Mesenteric fat pad (tissue), 1 donor: Measurements from ENCODE around the gene EXOC1L. TPM values are rescaled to one million over a fixed set of nuclear protein-coding genes. Genes with fewer than 3 reads are reported as not detected.

Experiments
- DNase-seq: peaks from one replicate; pipeline ENCODE4 v3.0.0-alpha.2; 2020; ENCODE audit warnings: low spot score
- long read RNA-seq: library from polyadenylated mRNA; unstranded; transcript quantifications from one replicate; pipeline ENCODE4 v2.0.0, GENCODE V29; 2020
- total RNA-seq: library from RNA; stranded (reverse); fragmentation: NEBNext Ultra II Directional; extraction: Animal tissue kit (Norgen Biotek cat#: 25700); gene quantifications from one replicate; pipeline ENCODE4 v1.2.1, GENCODE V29; 2021
- donor health status: DM: yes; HTN: yes; CAD: no.

The EXOC1L gene, protein sequence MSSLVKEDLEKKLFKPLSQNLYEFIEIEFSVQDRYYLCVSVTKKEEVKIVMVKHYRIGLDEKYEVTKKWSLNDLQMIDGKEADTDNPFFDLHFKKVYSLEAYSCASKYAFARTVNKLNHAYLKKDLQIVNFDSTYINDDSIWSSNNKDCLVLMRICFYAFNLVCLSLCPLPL
- total RNA-seq = not detected
- long read RNA-seq = 0 reads

DNA sequence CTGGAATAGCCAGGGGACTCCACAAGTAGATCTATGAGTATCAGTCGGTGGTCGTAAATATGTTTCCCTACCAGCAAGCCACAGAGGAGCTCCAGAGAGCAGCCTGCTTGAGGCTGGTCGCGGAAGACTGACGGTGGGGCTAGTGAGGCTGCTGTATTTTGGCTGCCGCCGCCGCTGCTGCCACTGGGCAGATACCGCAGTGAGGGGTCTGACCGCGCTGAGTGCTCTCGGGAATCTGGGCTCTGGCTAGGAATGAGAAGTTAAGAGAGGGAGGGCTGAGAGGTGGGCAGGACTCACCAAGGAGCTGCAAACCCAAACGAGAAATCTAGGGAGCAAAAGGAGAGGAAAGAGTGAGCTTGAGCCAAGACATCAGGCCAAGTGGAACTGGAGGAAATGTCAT, at the start of gene EXOC1L:
EXOC1L (plus strand) TSS at position 157 of the 400 bp plus-strand sequence; CDS start at position 394, 237 bp downstream.
- no peak for DNase-seq

DNA sequence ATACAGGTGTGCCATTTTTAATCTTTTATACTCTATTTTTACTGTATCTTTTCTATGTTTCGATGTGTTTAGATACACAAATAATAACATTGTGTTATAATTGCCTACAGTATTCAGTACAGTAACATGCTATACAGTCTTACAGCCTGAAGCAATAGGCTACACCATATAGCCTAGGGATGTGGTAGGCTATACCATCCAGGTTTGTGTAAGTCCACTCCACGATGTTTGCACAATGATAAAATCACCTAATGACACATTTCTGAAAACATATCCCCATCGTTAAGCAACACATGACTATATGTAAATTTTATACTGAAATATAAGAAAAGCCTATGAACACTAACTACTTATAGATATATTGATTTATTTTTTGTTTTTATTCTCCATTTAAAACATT, 48.9 kb upstream of the EXOC1L start:
- no peak for DNase-seq

DNA sequence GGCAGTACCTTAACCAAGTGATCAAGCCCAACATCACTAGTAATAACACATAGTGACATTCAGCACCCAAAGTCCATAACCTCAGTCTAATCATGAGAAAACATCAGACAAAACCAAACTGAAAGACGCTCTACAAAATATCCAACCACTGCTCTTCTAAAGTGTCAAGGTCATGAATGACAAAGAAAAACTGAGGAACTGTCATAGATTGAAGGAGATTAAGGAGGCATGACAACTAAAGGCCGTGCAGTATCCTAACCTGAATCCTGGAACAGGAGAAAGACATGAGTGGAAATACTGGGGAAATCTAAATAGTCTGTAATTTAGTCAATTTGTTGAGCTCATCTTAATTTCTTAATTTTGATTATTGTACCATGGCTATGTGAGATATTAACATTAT, 38.2 kb upstream of the EXOC1L start:
- DNase-seq = no peak

DNA sequence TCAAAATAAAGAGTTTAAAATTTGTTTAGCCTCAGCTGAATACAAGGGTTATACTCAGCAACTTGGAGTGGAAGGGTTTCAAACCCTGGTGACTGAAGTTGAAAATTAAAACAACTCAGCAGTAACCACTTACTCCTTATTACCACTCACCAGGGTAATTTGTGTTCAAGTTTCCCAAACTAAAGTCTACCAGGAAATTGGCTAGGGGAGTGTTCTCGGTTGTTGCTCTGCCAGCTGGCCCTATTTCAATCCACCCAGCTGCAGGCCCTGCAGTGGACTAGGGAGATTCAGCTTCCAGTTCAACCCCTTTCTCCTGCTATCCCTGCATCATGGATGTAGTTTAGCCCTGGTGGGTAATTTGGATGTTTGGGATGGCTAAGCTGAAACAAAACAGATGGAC, 37.8 kb upstream of the EXOC1L start:
- no peak for DNase-seq

DNA sequence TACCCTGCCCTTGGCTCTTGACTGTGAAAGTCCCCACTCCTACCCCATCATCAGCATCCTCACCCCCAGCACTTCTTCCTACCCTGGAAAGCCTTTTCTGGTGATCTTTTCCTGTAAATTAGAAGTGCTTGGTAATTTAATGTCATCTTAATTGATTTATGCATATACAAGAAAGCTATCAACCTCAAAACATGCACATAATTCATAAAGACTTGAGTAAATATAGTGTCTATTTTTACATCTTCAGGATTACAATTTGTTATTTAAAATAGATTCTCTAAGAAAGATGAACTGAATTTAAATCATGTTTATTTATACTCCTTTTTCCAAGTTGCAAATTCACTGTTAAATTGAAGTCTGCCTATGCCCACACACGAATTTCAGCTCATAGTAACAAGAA, 36.0 kb upstream of the EXOC1L start:
- DNase-seq = no peak

DNA sequence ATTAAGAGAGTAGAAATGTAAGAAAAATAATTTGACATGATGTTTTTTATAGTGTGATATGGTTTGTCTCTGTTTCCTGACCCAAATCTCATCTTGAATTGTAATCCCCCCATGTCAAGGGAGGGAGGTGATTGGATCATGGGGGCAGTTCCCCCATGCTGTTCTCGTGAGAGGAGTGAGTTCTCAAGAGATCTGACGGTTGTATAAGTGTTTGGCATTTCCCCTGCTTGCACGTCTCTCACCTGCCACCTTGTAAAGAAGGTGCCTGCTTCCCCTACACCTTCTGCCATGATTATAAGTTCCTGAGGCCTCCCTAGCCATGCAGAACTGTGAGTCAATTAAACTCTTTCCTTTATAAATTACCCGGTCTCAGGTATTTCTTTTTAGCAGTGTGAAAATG, 34.8 kb upstream of the EXOC1L start:
- DNase-seq = no peak

DNA sequence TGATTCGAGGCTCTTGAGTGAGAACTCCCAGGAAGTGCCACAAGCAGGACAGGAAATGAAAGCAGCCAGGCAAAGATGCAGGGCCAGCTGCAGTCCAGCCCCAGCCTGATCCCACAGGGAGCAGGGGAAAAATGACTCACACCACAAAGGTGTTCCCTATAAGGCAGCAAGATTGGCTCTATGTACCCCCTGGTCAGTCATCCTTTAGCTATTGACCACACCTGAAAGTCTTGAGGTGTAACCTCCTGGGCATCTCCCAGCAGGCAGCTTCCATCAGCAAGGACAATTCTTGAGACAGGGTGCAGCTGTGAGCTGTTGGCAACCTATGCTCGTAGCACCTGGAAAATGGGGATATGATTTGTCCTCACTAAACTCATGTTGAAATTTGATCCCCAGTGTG, 27.9 kb upstream of the EXOC1L start:
- DNase-seq = no peak

DNA sequence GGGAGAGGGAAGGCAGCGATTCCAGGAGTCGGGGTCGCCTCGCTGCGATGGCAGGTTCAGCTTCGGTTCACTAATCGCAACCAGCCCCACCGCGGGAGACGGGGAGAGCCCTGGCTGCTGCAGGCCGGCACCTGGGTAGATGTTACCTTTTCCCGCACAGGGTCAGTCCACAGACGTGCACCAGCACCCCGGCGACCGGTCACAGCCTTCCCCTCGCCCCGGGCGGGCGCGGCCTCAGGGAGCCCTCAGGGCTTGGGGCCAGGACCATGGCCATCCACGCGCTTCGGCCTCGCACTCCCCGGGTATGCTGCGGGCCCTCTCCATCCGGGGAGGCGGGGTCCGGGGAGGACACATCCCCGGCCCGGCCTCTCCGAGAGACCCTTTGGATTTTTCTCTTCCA, 26.1 kb upstream of the EXOC1L start:
- no peak for DNase-seq

DNA sequence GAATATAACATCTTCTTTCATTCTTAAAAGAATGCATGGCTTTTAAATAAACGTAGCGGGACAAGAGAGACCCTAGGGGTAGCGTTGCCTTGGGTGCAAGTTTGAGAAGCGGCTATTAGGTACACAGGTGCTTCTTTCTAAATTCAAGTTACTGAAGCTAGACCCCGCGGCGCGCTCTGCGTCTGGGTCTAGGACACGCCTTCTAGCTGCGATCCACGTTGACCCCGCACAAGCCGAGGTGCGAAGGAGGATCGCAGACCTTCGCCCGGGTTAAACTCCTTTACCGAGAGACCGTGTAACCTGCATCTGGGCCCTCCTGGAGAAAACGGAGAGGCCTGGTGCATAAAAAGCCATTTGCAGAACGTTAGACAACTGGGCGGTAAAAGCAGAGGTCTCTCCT, 25.5 kb upstream of the EXOC1L start:
- DNase-seq = no peak

DNA sequence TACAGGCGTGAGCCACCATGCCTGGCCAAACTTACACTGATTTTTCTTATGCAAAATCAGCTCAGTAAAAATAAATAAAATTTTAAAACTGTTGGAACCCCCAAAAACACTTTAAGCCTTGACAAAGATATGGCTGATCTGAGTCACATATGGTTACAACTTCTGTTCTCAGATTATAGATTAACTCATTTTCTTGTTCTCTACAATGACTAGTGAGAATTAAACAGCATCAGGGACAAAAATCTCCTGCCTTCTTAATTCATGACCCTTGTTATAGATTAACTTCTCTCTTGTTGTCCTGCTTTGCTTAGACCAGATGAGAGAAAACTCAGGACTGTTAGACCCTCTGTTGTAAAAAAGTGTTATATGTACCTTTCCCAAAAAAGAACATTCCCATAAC, 24.2 kb upstream of the EXOC1L start:
- DNase-seq = no peak

DNA sequence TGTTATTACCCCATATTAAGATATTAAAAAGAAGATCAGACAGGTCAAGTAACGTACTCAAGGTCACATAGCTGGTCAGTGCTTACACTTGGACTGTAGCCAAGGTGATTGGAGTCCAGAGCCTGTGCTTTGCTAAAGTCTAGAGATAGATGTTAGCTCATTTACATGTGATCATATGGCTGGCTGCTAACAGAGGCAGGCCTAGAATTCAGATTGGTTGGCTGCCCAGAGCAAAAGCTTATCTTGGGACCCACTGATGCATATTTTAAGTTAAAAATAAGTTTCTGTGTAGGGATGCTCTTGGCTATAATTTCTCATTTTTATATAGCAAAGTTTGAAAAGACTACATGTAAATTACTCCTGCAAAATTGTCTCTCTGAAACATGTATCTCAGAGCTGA, 18.1 kb upstream of the EXOC1L start:
- DNase-seq = no peak

DNA sequence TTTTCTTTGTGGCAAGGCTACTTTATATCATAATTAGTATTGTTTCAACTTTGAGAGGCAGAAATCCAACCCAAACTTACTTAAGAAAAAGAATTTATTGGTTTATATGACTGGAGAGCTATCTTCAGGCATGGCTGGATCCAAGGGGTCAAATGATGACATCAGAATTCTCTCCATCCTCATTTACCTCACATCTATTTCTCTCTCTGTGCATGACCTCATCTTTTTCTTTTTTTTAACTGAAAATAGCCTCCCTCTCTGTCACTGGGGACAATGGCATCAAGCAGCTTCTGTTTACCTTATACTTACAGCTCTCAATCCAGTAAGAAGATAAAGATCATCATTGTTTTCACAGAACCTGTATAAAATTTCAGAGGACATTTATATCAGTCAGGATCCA, 12.0 kb upstream of the EXOC1L start:
- DNase-seq = no peak

DNA sequence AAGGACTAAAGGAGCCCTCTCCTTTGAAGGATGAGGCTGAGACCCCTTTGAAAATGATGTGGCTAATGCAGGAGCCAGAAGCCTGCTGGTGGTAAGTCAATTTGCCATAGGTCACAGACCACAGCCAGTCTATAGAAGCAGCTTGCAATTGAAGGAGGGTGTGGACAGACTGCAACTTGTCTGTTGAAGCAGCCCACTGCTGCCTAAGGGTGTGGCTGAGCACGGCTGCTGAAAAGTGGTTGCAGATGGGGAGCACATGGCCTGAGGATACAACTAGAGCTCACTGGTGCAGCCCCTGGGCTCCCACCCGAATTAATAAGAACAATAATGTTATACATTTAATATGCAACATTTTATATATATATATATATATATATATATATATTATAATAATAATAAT, 11.4 kb upstream of the EXOC1L start:
- no peak for DNase-seq

DNA sequence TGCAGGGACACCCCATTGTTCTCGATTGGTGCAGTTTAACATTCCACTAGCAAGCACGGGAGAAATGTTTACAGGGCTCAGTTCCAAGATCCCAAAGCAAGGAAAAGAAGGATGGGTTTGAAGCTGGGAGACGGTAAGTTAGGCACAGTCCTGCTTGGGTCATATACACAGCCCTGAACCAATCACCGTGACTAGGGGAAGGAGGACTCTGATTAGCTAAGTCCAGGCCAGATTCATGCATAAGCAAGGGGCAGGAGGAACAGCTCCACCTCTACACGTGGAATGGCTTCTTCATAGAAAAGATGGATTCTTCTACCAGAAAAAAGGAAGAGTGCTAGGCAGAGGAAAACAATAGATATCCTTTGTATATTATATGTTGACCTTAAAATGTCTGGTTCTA, 11.0 kb upstream of the EXOC1L start:
- no peak for DNase-seq

DNA sequence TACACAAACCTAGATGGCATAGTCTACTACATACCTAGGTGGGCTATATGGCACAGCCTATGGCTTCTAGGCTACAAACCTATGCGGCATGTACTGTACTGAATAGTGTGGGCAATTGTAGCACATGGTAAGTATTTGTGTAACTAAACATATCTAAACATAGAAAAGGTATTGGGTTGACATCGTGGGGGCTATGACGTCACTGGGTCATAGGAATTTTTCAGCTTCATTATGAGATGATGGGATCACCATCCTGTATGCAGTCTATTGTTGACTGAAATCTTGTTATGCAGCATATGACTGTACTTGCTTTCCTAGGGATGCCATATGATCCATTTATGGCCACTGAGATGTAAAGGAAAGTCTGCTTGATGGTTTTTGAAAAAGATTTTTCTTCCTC, 1.9 kb upstream of the EXOC1L start:
- DNase-seq = no peak

DNA sequence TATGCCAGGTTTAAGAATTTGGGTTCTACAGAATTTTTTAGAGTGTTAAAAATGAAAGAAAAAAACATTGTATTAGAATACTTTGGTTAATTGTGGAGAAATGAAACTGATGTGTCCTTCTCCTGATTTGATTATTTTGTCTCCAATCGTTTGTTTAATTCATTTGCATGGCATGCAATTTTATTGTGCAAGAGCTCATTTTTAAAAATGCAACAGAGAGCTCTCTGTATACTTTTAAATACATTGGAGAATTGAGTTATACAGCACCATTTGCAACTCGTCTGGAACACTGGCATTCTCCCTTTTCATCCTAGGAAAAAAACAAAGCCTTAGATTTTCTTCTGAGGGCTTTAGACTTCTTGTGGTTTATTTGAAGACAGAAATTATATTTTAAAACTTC, 689 bp downstream of the EXOC1L start:
- DNase-seq = no peak

DNA sequence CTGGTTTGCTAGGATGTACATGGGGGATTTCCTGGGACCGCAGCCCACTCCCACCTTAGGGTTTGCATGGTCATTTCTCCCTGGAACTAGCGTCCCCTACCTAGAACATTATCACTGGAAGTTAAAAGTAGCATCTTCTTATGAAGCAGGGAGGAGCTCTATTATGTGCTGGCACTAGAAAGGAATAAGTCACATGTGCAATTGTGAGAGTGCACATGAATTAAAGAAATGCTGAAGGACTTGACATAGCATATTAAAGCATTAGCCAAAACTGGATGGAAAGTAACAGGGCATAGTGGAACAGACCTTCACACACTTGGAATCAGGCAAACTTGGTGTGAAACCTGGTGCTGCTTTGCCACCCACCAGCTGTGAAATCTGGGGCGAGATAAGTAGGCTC, 2.7 kb downstream of the EXOC1L start:
- DNase-seq = no peak

DNA sequence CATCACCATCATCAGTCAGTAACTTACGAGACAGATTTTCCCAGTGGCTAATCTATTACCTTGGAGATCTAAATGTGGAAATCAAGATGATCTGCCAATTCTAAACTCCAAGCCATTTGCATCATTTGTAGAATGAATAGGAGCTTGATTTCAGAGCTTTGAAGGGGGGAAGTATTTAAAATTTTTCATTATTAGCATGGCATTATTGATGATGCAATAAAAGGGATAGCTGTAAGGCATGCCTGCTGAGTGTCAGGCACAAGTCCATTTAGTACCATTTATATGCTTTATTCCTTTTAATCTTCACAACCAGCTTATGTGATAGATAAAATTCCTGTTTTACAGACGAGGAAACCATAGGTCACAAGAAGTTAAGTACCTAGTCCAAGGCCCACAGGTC, 5.3 kb downstream of the EXOC1L start:
- DNase-seq = no peak

DNA sequence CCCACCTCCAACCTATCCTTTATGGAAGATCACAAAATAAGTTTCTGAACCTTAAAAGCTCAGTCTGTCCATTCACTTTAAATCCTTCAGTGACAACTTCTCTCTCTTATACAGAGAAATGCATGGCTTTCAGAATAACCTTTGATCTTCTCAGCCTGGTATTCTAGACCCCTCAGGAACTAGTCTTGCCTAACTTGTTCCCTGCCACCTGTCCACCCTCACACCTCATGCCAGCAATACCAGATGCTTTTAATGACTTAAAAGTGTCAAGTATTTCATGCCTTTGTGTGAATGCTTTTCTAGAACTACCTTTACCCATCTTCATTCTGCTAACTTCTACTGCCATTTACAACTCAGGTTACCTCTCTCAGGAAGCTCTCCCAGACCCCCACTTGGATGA, 7.4 kb downstream of the EXOC1L start:
- DNase-seq = no peak

DNA sequence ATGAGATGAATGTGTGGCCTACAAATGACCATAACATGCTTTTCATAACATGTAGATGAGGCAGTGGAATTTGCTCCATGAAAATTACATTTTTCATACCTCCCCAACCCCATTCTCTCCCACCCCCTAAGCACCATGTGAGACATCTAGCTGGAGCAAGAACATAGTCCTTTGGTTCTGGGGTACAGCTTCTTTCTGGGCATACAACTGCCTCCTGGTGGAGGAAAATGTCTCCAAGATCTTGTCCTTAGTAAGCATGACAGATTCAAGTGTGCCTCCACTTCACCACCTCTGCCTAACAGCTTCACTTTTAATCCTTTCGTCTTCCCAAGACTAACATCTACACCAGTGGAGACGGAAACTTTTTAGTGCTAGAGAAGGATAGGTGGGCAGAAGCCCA, 8.0 kb downstream of the EXOC1L start:
- no peak for DNase-seq

DNA sequence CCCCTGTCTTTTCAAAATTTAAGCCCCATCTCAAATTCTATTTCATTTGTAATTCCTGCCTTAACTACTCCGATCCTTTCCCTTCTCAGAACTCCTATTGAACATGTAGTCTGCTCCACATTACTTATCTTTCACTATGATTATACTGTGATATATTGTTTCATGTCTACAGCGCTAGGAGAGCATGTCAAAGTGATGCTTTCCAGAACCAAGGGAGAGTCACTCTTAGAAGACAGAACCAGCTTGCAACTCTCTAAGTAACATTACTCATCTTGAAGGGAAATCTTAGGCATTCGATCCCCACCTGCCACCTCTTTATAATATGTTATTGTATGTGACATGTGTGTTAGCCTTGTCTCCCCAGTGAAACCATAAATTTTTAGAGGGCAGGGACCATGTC, 10.5 kb downstream of the EXOC1L start:
- DNase-seq = no peak

DNA sequence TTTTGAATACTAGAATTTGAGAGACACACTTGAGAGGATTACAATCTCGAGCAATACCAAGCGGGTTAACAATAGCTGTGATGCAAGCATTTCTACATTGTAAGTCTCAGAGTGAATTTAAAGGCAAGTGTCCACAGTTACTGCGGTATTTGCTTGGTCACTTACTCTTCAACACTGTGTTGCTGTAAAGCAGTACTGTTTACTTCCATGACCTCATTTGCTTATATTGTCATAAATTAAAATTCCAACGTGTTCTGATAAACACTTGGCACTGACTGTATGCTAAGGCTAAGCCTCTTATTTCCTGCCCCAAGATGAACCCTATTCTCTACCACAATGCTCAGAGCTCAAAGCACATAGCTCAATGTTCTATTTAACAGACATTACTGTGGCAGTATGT, 11.1 kb downstream of the EXOC1L start:
- no peak for DNase-seq

DNA sequence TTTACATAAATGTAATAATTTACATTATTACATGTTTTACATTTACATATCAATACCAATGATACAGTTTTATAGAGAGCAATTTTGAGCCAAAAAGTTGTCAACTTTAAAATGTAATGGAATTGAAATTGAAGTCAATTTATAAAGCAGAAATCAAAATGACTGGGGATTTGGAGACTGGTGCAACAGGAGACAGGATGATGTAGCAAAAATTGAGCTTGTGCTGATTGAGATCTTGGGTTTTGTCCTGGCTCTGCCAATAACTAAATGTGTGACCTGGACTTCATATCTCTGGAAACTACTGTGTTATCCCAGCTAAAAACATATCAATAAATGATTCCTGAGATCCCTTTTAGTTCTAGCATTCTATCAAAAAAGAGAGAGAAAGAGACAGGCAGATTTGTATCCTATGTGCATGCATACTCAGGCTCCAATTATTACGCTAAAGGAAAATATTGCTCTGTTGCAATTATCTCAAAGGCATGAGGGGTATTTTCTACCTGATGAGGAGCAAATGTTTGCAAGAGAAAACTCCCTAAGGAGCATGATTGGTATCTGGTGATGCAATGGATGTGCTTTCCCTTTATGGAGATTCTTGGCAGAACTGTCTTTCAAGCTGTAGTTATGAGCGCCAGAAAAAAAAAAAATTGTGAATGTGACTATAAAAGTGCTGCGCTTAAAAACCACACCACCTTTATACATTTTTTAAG, 14.7 kb downstream of the EXOC1L start:
- no peak for DNase-seq

DNA sequence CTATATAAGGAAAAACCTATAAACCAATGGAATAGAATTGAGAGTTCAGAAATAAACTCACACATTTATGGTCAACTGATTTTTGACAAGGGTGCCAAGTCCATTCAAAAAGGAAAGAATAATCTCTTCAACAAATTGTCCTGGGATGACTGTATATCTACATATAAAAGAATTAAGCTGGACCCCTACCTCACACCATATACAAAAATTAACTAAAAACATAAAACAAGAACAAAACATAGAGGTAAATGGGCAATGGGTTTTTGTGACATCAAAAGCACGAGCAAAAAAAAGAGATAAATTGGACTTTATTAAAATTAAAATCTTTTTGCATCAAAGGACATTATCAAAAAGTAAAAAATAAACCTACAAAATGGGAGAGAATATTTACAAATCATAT, 18.3 kb downstream of the EXOC1L start:
- no peak for DNase-seq
